HepG2 (cell line): ENCODE results near the gene SOAT2. TPM values are rescaled to one million over a fixed set of nuclear protein-coding genes. Genes with fewer than 3 reads are reported as not detected.

Experiments
- ATF2 ChIP-seq: sonication (generic); formaldehyde crosslinking; IDR thresholded peaks from 2 replicates; pipeline ENCODE4 v1.4.0; 2020; ENCODE audit warnings: missing genetic modification reagents
- ATF7-NPFF ChIP-seq: sonication (generic); formaldehyde crosslinking; IDR thresholded peaks from 2 replicates; pipeline ENCODE4 v1.8.1; 2023; ENCODE audit warnings: mild to moderate bottlenecking, low read depth, missing genetic modification reagents, moderate library complexity
- CSRNP2 ChIP-seq: sonication (generic); formaldehyde crosslinking; conservative IDR thresholded peaks from 2 replicates; pipeline ENCODE4 v1.8.0; 2022; ENCODE audit warnings: low read depth, missing genetic modification reagents
- DBP ChIP-seq: sonication (generic); formaldehyde crosslinking; IDR thresholded peaks from 2 replicates; pipeline ENCODE4 v1.4.0; 2020; ENCODE audit warnings: missing genetic modification reagents; ENCODE audit errors: not compliant biosample characterization
- DNMT1 ChIP-seq: sonication (generic); formaldehyde crosslinking; IDR thresholded peaks from 2 replicates; pipeline ENCODE4 v1.5.1; 2020; ENCODE audit warnings: mild to moderate bottlenecking, missing genetic modification reagents
- DRAP1 ChIP-seq: IDR thresholded peaks from 2 replicates; pipeline ENCODE4 v1.6.1; 2016; ENCODE audit warnings: missing genetic modification reagents, missing compliant biosample characterization
- FOXK1 ChIP-seq: sonication (generic); formaldehyde crosslinking; IDR thresholded peaks from 2 replicates; pipeline ENCODE4 v1.4.0; 2020; ENCODE audit warnings: low read depth, missing genetic modification reagents, borderline replicate concordance
- HHEX ChIP-seq: IDR thresholded peaks from 2 replicates; pipeline ENCODE4 v1.6.1; 2016; ENCODE audit warnings: control low read depth
- MBD4 ChIP-seq: IDR thresholded peaks from 2 replicates; pipeline ENCODE4 v1.6.1; 2012; ENCODE audit warnings: low read length, inconsistent platforms, borderline replicate concordance
- PBX2 ChIP-seq: IDR thresholded peaks from 2 replicates; pipeline ENCODE4 v1.6.1; 2016; ENCODE audit warnings: control low read depth
- PRDM15 ChIP-seq: sonication (generic); formaldehyde crosslinking; IDR thresholded peaks from 2 replicates; pipeline ENCODE4 v1.4.0; 2020; ENCODE audit warnings: missing genetic modification reagents
- TIGD3 ChIP-seq: sonication (generic); formaldehyde crosslinking; IDR thresholded peaks from 2 replicates; pipeline ENCODE4 v1.5.1; 2020; ENCODE audit warnings: mild to moderate bottlenecking, missing genetic modification reagents, borderline replicate concordance
- ZMYM4 ChIP-seq: sonication (generic); formaldehyde crosslinking; IDR thresholded peaks from 2 replicates; pipeline ENCODE4 v1.8.1; 2023; ENCODE audit warnings: mild to moderate bottlenecking, missing genetic modification reagents
- ZNF292 ChIP-seq: sonication (generic); formaldehyde crosslinking; IDR thresholded peaks from 2 replicates; pipeline ENCODE4 v1.8.1; 2022; ENCODE audit warnings: mild to moderate bottlenecking, low read depth, missing genetic modification reagents, borderline replicate concordance
- ZNF354B ChIP-seq: sonication (generic); formaldehyde crosslinking; IDR thresholded peaks from 2 replicates; pipeline ENCODE4 v1.8.0; 2022; ENCODE audit warnings: mild to moderate bottlenecking, missing genetic modification reagents
- ZNF775 ChIP-seq: sonication (generic); formaldehyde crosslinking; IDR thresholded peaks from 2 replicates; pipeline ENCODE4 v1.4.0; 2020; ENCODE audit warnings: missing genetic modification reagents, mild to moderate bottlenecking, moderate library complexity, borderline replicate concordance
- polyA plus RNA-seq, 8 experiments: library from polyadenylated mRNA; depleted of rRNA in 3 of 8; stranded (reverse) in 7 of 8; unstranded in 1 of 8; fragments of >200 nt; fragmentation: Illumina TruSeq in 4 of 8; extraction: Trizol in 4 of 8; gene quantifications; 2 replicates each; pipeline versions ENCODE4 v1.2.1 to v1.2.3, GENCODE V29; 2011 to 2016; ENCODE audit warnings: low read depth in 4 of 8, missing spikeins in 1 of 8, mixed read lengths in 1 of 8; ENCODE audit not compliant: insufficient read depth in 1 of 8
- total RNA-seq, 5 experiments: library from RNA; depleted of rRNA; stranded (reverse); fragments of >200 nt; fragmentation: Illumina TruSeq; extraction: Trizol; gene quantifications; 2 replicates each; pipeline ENCODE4 v1.2.3, GENCODE V29; 2016; ENCODE audit warnings: low read depth in 1 of 5

Gene SOAT2
- total and polyA plus RNA-seq, 2 of the 13 experiments (the other 11 are each of a cell fraction or from before 2014, with no cell fraction given): 14.9 to 108 TPM

- no peak for TF ChIP-seq DRAP1 (CRISPR knock-in tag)
- no peak for TF ChIP-seq CSRNP2
- TF ChIP-seq ATF7-NPFF (CRISPR knock-in tag): no peak
- no peak for TF ChIP-seq TIGD3
- no peak for TF ChIP-seq DNMT1
- TF ChIP-seq ZNF292 (CRISPR knock-in tag): no peak
- peak; percentile 36; the same call in 1 of the 2 replicates for TF ChIP-seq ZMYM4 (CRISPR knock-in tag)
- TF ChIP-seq HHEX (CRISPR knock-in tag): no peak
- TF ChIP-seq ZNF775 (CRISPR knock-in tag): no peak
- no peak for TF ChIP-seq ZNF354B (CRISPR knock-in tag)
- no peak for TF ChIP-seq DBP (CRISPR knock-in tag)
- peak; percentile 56; the same call in 1 of the 2 replicates for TF ChIP-seq ATF2 (CRISPR knock-in tag)
- peak; percentile 89; the same call in 1 of the 2 replicates for TF ChIP-seq FOXK1 (CRISPR knock-in tag)
- no peak for TF ChIP-seq PBX2 (CRISPR knock-in tag)
- no peak for TF ChIP-seq MBD4
- TF ChIP-seq PRDM15: no peak
Measured at GRCh38 chr12:53145383-53146260, 42.3 kb downstream of the SOAT2 start (continued).
